Upper lobe of left lung (tissue), 6 donors: Measurements from ENCODE around the gene CSKMT. TPM values are rescaled to one million over a fixed set of nuclear protein-coding genes. Genes with fewer than 3 reads are reported as not detected.
A peak's percentile ranks its signal among the peaks of the same experiment; 100 is the strongest.
"Not testable (repeated sequence)": the region's sequence is repeated elsewhere in the genome, so short reads cannot be mapped to it uniquely, and the experiment has no call there.

Source experiments
- ATAC-seq, 2 donors: fragments of 200-7000 bp; cut with Tn5 transposase; one replicate each; pipeline ENCODE4 v1.9.1; 2022; ENCODE audit warnings: mild to moderate bottlenecking in 2 of 2, moderate library complexity in 2 of 2; ENCODE audit not compliant: low FRiP score in 2 of 2
- DNase-seq, 2 donors: peaks; one replicate each; pipeline ENCODE4 v3.0.0-alpha.2; 2019 to 2020
- H3K27ac ChIP-seq, 4 donors: fragments of 200-600 bp; sonication (generic); one replicate each; pipeline ENCODE4 v1.5.1; 2016 to 2019
- H3K27me3 ChIP-seq, 4 donors: fragments of 200-600 bp; sonication (generic); one replicate each; pipeline ENCODE4 v1.5.1; 2017 to 2019
- H3K36me3 ChIP-seq, 4 donors: fragments of 200-600 bp; sonication (generic); one replicate each; pipeline ENCODE4 v1.5.1; 2016 to 2019
- H3K4me1 ChIP-seq, 4 donors: fragments of 200-600 bp; sonication (generic); one replicate each; pipeline ENCODE4 v1.5.1; 2018 to 2019
- H3K4me3 ChIP-seq, 4 donors: fragments of 200-600 bp; sonication (generic); one replicate each; pipeline ENCODE4 v1.5.1; 2017 to 2019; ENCODE audit warnings: mild to moderate bottlenecking in 2 of 4, moderate library complexity in 1 of 4
- H3K9me3 ChIP-seq, 4 donors: fragments of 200-600 bp; sonication (generic); one replicate each; pipeline ENCODE4 v1.5.1; 2018 to 2019
- CTCF ChIP-seq, 6 experiments: fragments of 450-650 bp in 4 of 6; fragments of 200-600 bp in 2 of 6; sonication (generic) in 2 of 6; IDR thresholded peaks; one replicate each; pipeline ENCODE4 v1.5.1; 2016 to 2019; ENCODE audit warnings: antibody characterized with exemption in 6 of 6
- EP300 ChIP-seq, 4 donors: sonication (generic); formaldehyde crosslinking; IDR thresholded peaks; one replicate each; pipeline ENCODE4 v1.5.1; 2017; ENCODE audit warnings: antibody characterized with exemption in 4 of 4, control low read depth in 2 of 4
- POLR2A ChIP-seq, 4 donors: fragments of 450-650 bp; IDR thresholded peaks; one replicate each; pipeline ENCODE4 v1.5.1; 2016 to 2017; ENCODE audit warnings: antibody characterized with exemption in 4 of 4, mild to moderate bottlenecking in 2 of 4
- POLR2AphosphoS5 ChIP-seq, 2 donors: sonication (generic); formaldehyde crosslinking; IDR thresholded peaks; one replicate each; pipeline ENCODE4 v1.5.1; 2017; ENCODE audit warnings: antibody characterized with exemption in 2 of 2
- WGBS, 2 donors: methylation state at CpG; one replicate each; pipeline ENCODE4 v1.1.5; 2017 to 2018; 5-methylcytosine and 5-hydroxymethylcytosine counted together
- total RNA-seq, 6 donors: library from RNA; depleted of rRNA in 4 of 6; stranded (reverse); fragments of >200 nt in 4 of 6; gene quantifications; one replicate each; pipeline versions ENCODE4 v1.1.0 to v1.2.1, GENCODE V29; 2016 to 2021
- donor health status: DM: no; HTN: no; CAD: no; lungs with moderate emphysema.
- donor health status: DM: no; HTN: yes; CAD: no; lungs with severe emphysema.

The CSKMT gene
- total RNA-seq, 6 donors from 2014 or later: 5.7 to 16.0 (median 10.0) TPM

- Histone ChIP-seq H3K27me3 (no peaks in the 10 kb centered on the region), H3K27ac (no peak overlapping the region), H3K9me3 (no peaks in the 10 kb centered on the region), H3K4me1 (peaks cover 29 to 57% (median 34%) of the 10 kb centered on the region in 4 donors), H3K4me3 (no peak overlapping the region), H3K36me3 (peaks cover 0 to 34% (median 24%) of the 10 kb centered on the region in 4 donors)
- no peak for ATAC-seq
- TF ChIP-seq POLR2A (IDR thresholded peaks at IDR 0.05): no peak
- 95 to 98% methylated on average over 10 to 11 of the region's 11 CpGs for WGBS, 2 donors
- DNase-seq: no peak
Observed at GRCh38 chr11:62648967-62649364, 16.1 kb upstream of the CSKMT start.

- DNase-seq (no peak), ATAC-seq (no peak)
- WGBS, 2 donors: 92 to 95% methylated on average over 9 to 10 of the region's 11 CpGs
- no peak overlapping the region for H3K4me3 ChIP-seq
- TF ChIP-seq EP300 (IDR thresholded peaks at IDR 0.05): no peak
- TF ChIP-seq CTCF (IDR thresholded peaks at IDR 0.05): no peak
- TF ChIP-seq POLR2A (IDR thresholded peaks at IDR 0.05): no peak
- TF ChIP-seq POLR2AphosphoS5 (IDR thresholded peaks at IDR 0.05): no peak
- no peak overlapping the region for H3K27ac ChIP-seq
- H3K9me3 ChIP-seq: no peaks in the 10 kb centered on the region
- peaks cover 29 to 56% (median 34%) of the 10 kb centered on the region in 4 donors for H3K4me1 ChIP-seq
- H3K27me3 ChIP-seq: no peaks in the 10 kb centered on the region
- peaks cover 0 to 28% (median 21%) of the 10 kb centered on the region in 4 donors for H3K36me3 ChIP-seq
Observed at GRCh38 chr11:62649486-62649885, 15.6 kb upstream of the CSKMT start.

- Histone ChIP-seq H3K36me3 (peaks cover 0 to 27% (median 21%) of the 10 kb centered on the region in 4 donors), H3K4me1 (peaks cover 24 to 48% (median 28%) of the 10 kb centered on the region in 4 donors)
- not testable (repeated sequence) for ATAC-seq, H3K27me3 ChIP-seq, H3K27ac ChIP-seq, DNase-seq, H3K9me3 ChIP-seq, H3K4me3 ChIP-seq
- 95 to 97% methylated on average over 12 of the region's 12 CpGs for WGBS, 2 donors
Observed at GRCh38 chr11:62650283-62650682, 14.8 kb upstream of the CSKMT start.

GRCh38 chr11:62652161-62653006, 12.7 kb upstream of the CSKMT start:
- H3K4me3 ChIP-seq: peak overlapping the region; percentile 79 to 97 (median 90)
- 31 to 56% methylated on average over 10 to 16 of the region's 16 CpGs for WGBS, 2 donors
- no peaks in the 10 kb centered on the region for H3K27me3 ChIP-seq
- ATAC-seq (no peak), DNase-seq (no peak)
- no peaks in the 10 kb centered on the region for H3K9me3 ChIP-seq
- H3K36me3 ChIP-seq: peaks cover 0 to 26% (median 21%) of the 10 kb centered on the region in 4 donors
- H3K27ac ChIP-seq: peak overlapping the region; percentile 88 to 97 (median 95)
- TF ChIP-seq POLR2AphosphoS5 (IDR thresholded peaks at IDR 0.05): no peak
- no peak for TF ChIP-seq POLR2A (IDR thresholded peaks at IDR 0.05)
- no peak for TF ChIP-seq CTCF (IDR thresholded peaks at IDR 0.05)
- no peak for TF ChIP-seq EP300 (IDR thresholded peaks at IDR 0.05)
- H3K4me1 ChIP-seq: peaks cover 12 to 32% (median 17%) of the 10 kb centered on the region in 4 donors

GRCh38 chr11:62654297-62654696, 10.8 kb upstream of the CSKMT start:
- H3K4me1 ChIP-seq: peaks cover 11 to 25% (median 15%) of the 10 kb centered on the region in 4 donors
- TF ChIP-seq POLR2A (IDR thresholded peaks at IDR 0.05) (no peak), CTCF (IDR thresholded peaks at IDR 0.05) (no peak), EP300 (IDR thresholded peaks at IDR 0.05) (no peak), POLR2AphosphoS5 (IDR thresholded peaks at IDR 0.05) (no peak)
- no peaks in the 10 kb centered on the region for H3K9me3 ChIP-seq
- H3K4me3 ChIP-seq: no peak overlapping the region
- H3K27ac ChIP-seq: no peak overlapping the region
- H3K27me3 ChIP-seq: no peaks in the 10 kb centered on the region
- ATAC-seq (no peak), DNase-seq (no peak)
- H3K36me3 ChIP-seq: peaks cover 0 to 10% (median 6%) of the 10 kb centered on the region in 4 donors
- 88 to 91% methylated on average over 11 of the region's 11 CpGs for WGBS, 2 donors
